ENCODE results near the gene RNF5.
A peak's percentile ranks its signal among the peaks of the same experiment; 100 is the strongest.

RNF5 gene

DNA sequence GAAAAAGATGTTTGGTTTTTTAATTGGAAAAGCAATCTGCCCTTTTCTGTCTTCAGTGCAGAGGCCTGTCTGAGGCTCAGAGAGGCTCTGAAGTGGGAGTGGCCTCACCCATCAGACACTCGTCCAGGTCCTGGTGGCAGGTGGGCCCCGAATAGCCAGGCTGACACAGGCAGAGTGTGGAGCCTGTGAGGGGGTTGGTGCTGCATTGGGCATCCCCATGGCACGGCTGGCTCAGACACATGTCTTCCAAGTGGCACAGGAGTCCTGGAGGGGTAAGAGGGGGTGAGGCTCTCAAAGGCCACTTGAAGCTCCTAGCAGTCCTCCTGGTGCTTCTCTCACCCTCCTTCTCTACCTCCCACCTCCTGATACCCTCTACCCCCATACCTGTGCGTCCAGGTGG, 41.8 kb downstream of the RNF5 start:
- TF ChIP-seq, protein P1, sequence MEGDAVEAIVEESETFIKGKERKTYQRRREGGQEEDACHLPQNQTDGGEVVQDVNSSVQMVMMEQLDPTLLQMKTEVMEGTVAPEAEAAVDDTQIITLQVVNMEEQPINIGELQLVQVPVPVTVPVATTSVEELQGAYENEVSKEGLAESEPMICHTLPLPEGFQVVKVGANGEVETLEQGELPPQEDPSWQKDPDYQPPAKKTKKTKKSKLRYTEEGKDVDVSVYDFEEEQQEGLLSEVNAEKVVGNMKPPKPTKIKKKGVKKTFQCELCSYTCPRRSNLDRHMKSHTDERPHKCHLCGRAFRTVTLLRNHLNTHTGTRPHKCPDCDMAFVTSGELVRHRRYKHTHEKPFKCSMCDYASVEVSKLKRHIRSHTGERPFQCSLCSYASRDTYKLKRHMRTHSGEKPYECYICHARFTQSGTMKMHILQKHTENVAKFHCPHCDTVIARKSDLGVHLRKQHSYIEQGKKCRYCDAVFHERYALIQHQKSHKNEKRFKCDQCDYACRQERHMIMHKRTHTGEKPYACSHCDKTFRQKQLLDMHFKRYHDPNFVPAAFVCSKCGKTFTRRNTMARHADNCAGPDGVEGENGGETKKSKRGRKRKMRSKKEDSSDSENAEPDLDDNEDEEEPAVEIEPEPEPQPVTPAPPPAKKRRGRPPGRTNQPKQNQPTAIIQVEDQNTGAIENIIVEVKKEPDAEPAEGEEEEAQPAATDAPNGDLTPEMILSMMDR (IDR thresholded peaks at IDR 0.05; ENCODE audit: insufficient read depth, low read length, poor library complexity, severe bottlenecking), result no peak
- Histone ChIP-seq H3K27me3 (replicated peaks; ENCODE audit: control insufficient read depth, insufficient read depth, low read length) (no peaks in the 10 kb centered on the region; the same call in none of the 2 replicates), H3K4me3 (replicated peaks; ENCODE audit: low read depth, low read length) (no peak overlapping the region), H3K36me3 (ENCODE audit: control insufficient read depth, insufficient read depth, low read length) (no peaks in the 10 kb centered on the region)
- DNase-seq (ENCODE audit: extremely low read depth, insufficient read length), result no peak

- no peak for DNase-seq (ENCODE audit: extremely low read depth, insufficient read length)
- no peaks in the 10 kb centered on the region for H3K36me3 ChIP-seq (ENCODE audit: control insufficient read depth, insufficient read depth, low read length)
- no peak overlapping the region for H3K4me3 ChIP-seq (replicated peaks; ENCODE audit: low read depth, low read length)
- no peaks in the 10 kb centered on the region; the same call in 1 of the 2 replicates for H3K27me3 ChIP-seq (replicated peaks; ENCODE audit: control insufficient read depth, insufficient read depth, low read length)
- TF ChIP-seq, protein P1 (IDR thresholded peaks at IDR 0.05; ENCODE audit: insufficient read depth, low read length, poor library complexity, severe bottlenecking), result no peak
Measured at GRCh38 chr6:32222333-32223230, 44.4 kb downstream of the RNF5 start.

DNA sequence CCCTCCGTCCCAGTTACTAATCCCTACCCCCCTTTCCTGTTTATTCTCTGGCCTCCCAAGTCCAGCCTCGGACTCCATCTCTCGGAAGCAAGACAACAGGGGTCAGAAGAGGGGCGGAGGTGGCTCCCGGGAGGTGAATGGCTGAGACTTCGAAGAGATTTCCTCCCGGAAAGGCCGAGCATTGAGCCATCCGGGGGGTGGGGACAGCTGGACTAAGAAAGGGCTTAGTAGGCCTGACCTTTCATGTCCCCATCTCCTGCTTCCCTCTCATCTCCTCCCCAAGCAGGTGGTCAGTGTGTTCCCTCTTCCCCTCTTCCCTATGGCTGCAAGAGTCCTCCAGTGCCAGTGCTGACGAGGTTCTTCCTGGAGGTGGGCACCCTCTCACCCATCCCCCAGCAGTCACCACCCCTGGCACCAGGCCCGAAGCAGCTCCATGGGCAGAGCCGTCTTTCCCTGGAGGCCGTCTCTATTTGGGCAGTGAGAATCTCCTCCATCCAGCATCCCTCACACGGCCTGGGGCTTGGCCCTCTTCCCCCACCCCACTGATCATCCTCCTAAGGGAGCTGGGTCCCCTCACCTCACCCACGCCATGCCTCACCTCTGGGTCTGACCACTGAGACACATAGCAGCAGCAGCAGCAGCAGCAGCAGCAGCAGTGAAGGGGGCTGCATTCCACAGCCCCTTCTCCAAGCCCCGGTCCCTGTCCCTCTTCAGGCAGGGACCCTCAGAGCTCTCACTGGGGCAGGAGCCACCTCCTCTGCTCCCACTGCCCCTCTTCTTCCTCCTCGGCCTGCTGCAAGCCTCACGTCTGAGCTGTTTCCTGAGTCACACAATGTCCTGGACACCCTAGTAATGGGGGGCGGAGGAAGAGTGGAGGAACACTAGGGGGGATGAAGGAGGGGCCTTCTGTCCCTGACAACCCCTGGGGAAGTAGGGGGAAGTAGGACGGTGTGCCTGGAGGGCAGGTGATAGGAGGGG, 45.3 kb downstream of the RNF5 start, which contains the start of gene NOTCH4:
Gene NOTCH4 (minus strand): TSS at position 810 of the 978 bp plus-strand sequence. CDS start 139 bp downstream, at position 671.
- H3K36me3 ChIP-seq (ENCODE audit: control insufficient read depth, insufficient read depth, low read length), result no peaks in the 10 kb centered on the region
- TF ChIP-seq, protein P1 (IDR thresholded peaks at IDR 0.05; ENCODE audit: insufficient read depth, low read length, poor library complexity, severe bottlenecking), result no peak
- DNase-seq (ENCODE audit: extremely low read depth, insufficient read length), result no peak
- H3K4me3 ChIP-seq (replicated peaks; ENCODE audit: low read depth, low read length), result no peak within 1 kb of the TSS
- no peaks in the 10 kb centered on the region; the same call in 1 of the 2 replicates for H3K27me3 ChIP-seq (replicated peaks; ENCODE audit: control insufficient read depth, insufficient read depth, low read length)

DNA sequence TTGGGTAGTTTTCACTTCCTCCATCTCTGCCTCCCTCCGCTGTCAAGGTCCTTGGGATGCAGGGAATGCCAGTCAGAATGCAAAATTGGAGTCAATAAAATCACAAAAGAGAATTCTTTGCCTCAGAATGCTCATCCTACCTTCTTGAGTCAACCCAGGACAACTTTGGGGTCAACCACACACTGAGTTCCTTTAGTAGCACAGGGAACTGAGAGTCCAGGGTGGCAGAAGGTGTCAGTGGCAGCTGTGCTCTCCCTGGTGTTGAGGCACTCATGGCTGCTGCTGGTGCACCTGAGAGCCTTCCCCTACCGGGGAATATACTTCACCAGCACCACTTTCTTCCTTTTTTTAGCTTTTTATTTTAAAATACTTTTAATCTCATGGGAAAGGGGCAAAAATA, 46.5 kb downstream of the RNF5 start:
- no peaks in the 10 kb centered on the region; the same call in 1 of the 2 replicates for H3K27me3 ChIP-seq (replicated peaks; ENCODE audit: control insufficient read depth, insufficient read depth, low read length)
- DNase-seq (ENCODE audit: extremely low read depth, insufficient read length), result peak; percentile 36
- H3K4me3 ChIP-seq (replicated peaks; ENCODE audit: low read depth, low read length), result no peak overlapping the region
- no peaks in the 10 kb centered on the region for H3K36me3 ChIP-seq (ENCODE audit: control insufficient read depth, insufficient read depth, low read length)
- TF ChIP-seq, protein P1 (IDR thresholded peaks at IDR 0.05; ENCODE audit: insufficient read depth, low read length, poor library complexity, severe bottlenecking), result no peak

DNA sequence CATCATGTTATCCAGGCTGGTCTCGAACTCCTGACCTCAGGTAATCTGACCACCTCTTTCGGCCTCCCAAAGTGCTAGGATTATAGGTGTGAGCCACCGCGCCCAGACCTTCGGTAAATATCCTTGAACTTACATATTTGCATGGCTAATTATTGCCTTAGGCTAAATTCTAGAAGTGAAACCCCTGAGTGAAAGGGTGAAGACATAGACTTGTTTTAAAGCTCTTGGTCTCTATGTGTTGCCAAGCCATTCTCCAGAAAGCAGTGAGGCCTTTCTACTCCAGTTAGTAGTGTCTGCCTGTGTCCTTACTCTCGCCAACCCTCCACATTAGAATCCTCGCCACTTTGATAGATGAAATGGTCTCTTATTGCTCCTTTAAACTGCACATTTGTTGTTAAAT, 48.2 kb downstream of the RNF5 start:
- Histone ChIP-seq H3K4me3 (replicated peaks; ENCODE audit: low read depth, low read length) (no peak overlapping the region), H3K36me3 (ENCODE audit: control insufficient read depth, insufficient read depth, low read length) (no peaks in the 10 kb centered on the region), H3K27me3 (replicated peaks; ENCODE audit: control insufficient read depth, insufficient read depth, low read length) (no peaks in the 10 kb centered on the region)
- TF ChIP-seq, protein P1 (IDR thresholded peaks at IDR 0.05; ENCODE audit: insufficient read depth, low read length, poor library complexity, severe bottlenecking), result no peak
- no peak for DNase-seq (ENCODE audit: extremely low read depth, insufficient read length)
